Left ventricle myocardium inferior (tissue), 1 donor: ENCODE measurements around the gene MKLN1. TPM values are rescaled to one million over a fixed set of nuclear protein-coding genes. Genes with fewer than 3 reads are reported as not detected.
"Not testable (repeated sequence)": the region's sequence is repeated elsewhere in the genome, so short reads cannot be mapped to it uniquely, and the experiment has no call there.

Experiments used
- DNase-seq: peaks from one replicate; pipeline ENCODE4 v3.0.0-alpha.2; 2020
- H3K27ac ChIP-seq: fragments of 200-600 bp; replicated peaks from 2 replicates; pipeline ENCODE4 v1.8.0; 2021
- H3K27me3 ChIP-seq: fragments of 200-600 bp; 2 replicates; pipeline ENCODE4 v1.8.0; 2021; ENCODE audit warnings: low read depth
- H3K36me3 ChIP-seq: fragments of 200-600 bp; 2 replicates; pipeline ENCODE4 v1.8.0; 2021
- H3K4me1 ChIP-seq: fragments of 200-600 bp; 2 replicates; pipeline ENCODE4 v1.8.0; 2021
- H3K4me3 ChIP-seq: fragments of 200-600 bp; 2 replicates; pipeline ENCODE4 v1.8.0; 2021; ENCODE audit warnings: mild to moderate bottlenecking, moderate library complexity
- H3K9me3 ChIP-seq: fragments of 200-600 bp; replicated peaks from 2 replicates; pipeline ENCODE4 v1.8.0; 2021
- intact Hi-C: fragments of 100-400 bp; cut with micrococcal nuclease; formaldehyde crosslinking; loops from one replicate; pipeline ENCODE4 v1.11.0; 2022
- total RNA-seq: library from RNA; stranded (reverse); fragmentation: NEBNext Ultra II Directional; extraction: Animal tissue kit (Norgen Biotek cat#: 25700); gene quantifications from one replicate; pipeline ENCODE4 v1.2.1, GENCODE V29; 2021
- TF ChIP-seq, protein P1 (sequence below): fragments of 200-600 bp; IDR thresholded peaks from 2 replicates; pipeline ENCODE4 v1.8.0; 2021; ENCODE audit warnings: antibody characterized with exemption, mild to moderate bottlenecking, borderline replicate concordance
- donor health status: DM: no; HTN: yes; CAD: no; lungs with severe emphysema.

The MKLN1 gene
- total RNA-seq, 1 donor from 2014 or later = 42.2 TPM

DNA sequence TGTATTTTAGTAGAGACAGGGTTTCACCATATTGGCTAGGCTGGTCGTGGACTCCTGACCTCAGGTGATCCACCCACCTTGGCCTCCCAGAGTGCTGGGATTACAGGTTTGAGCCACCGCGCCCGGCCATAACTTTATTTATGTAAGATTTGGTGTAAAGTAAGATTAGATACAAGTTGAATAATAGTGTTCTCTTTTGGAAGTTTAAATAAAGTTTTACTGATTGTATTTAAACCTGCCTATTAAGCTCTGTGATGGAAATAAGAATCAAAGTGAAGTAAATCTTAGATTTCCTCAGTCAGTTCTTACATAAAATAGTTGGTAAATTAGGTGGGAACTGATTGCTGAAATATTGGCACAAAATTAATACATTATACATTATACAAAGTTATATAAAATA lies 86.0 kb downstream of the MKLN1 start:
- Histone ChIP-seq H3K4me3 (no peak overlapping the region), H3K4me1 (peaks cover 2% of the 10 kb centered on the region), H3K36me3 (peaks cover 44% of the 10 kb centered on the region), H3K27ac (no peak overlapping the region), H3K9me3 (no peaks in the 10 kb centered on the region), H3K27me3 (no peaks in the 10 kb centered on the region)
- DNase-seq = no peak
- TF ChIP-seq, protein P1, sequence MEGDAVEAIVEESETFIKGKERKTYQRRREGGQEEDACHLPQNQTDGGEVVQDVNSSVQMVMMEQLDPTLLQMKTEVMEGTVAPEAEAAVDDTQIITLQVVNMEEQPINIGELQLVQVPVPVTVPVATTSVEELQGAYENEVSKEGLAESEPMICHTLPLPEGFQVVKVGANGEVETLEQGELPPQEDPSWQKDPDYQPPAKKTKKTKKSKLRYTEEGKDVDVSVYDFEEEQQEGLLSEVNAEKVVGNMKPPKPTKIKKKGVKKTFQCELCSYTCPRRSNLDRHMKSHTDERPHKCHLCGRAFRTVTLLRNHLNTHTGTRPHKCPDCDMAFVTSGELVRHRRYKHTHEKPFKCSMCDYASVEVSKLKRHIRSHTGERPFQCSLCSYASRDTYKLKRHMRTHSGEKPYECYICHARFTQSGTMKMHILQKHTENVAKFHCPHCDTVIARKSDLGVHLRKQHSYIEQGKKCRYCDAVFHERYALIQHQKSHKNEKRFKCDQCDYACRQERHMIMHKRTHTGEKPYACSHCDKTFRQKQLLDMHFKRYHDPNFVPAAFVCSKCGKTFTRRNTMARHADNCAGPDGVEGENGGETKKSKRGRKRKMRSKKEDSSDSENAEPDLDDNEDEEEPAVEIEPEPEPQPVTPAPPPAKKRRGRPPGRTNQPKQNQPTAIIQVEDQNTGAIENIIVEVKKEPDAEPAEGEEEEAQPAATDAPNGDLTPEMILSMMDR = no peak
- intact Hi-C loops = no loop called here

DNA sequence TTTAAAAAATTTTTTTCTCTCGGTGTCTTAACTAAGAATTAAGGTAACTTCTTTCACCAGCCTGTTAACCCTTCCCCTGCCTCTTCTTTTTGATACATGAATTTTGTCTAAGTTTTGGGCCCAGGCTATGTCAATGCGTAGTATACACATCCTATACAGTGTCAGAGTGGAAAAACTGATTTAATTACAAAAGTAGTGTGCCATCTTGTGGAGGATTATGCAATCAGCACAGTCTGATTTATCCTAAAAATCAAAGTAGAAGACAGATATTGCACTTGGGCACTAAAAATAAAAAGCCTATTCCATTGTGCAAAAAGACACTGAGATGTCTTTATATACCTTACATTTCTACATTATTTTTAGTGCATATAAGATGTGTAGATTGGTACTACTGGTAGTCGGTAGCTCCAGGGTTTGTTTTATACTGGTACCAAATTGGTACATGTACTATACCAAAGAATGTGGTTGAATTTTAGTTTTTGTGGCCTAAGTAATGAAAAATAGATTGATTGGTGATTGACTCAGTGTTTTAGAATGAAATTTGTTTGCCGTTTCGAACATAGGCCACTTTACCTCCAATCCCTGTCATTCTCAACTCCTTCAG lies 96.6 kb downstream of the MKLN1 start:
- Histone ChIP-seq H3K4me3 (no peak overlapping the region), H3K4me1 (peaks cover 37% of the 10 kb centered on the region), H3K27ac (peak overlapping the region; percentile 70), H3K27me3 (no peaks in the 10 kb centered on the region), H3K9me3 (no peaks in the 10 kb centered on the region), H3K36me3 (peaks cover 5% of the 10 kb centered on the region)
- intact Hi-C loops = no loop called here
- TF ChIP-seq, protein P1 = peak; percentile 75
- no peak for DNase-seq

DNA sequence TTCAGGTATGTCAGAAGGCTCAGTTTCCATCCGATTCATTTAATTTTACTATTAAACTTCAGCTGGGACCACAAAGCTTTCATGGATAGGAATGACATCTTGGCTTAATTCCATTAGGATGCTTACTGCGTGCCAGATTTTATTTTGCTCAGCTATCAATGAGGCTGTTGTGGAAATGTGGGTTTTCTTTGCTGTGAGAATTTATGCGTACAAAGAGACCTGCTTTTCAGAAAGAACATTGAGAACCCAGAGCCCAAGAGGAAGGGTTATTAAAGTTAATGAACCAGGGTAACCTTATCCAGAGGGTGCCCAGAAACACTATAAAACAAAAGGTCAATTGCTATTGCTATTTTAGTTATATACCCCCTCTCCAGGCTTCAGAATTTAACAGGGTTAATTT lies 98.3 kb downstream of the MKLN1 start:
- intact Hi-C loops = no loop called here
- DNase-seq = no peak
- Histone ChIP-seq H3K27me3 (no peaks in the 10 kb centered on the region), H3K4me3 (no peak overlapping the region), H3K36me3 (peaks cover 14% of the 10 kb centered on the region), H3K9me3 (no peaks in the 10 kb centered on the region), H3K27ac (peak overlapping the region; percentile 70), H3K4me1 (peaks cover 41% of the 10 kb centered on the region)
- TF ChIP-seq, protein P1 = no peak

DNA sequence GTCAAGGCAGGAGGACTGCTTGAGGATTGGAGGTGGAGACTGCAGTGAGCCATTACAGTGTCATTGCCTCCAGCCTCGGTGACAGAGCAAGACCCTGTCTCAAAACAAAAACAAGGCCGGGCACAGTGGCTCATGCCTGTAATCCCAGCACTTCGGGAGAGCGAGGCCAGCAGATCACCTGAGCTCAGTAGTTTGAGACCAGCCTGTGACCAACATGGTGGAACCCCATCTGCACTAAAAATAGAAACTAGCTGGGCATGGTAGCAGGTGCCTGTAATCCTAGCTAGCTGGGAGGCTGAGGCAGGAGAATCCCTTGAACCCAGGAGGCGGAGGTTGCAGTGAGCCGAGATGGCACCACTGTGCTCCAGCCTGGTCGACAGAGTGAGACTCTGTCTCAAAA lies 103.2 kb downstream of the MKLN1 start:
- Histone ChIP-seq H3K36me3 (peaks cover 21% of the 10 kb centered on the region), H3K27ac (peak overlapping the region; percentile 44), H3K4me1 (peaks cover 29% of the 10 kb centered on the region)
- H3K4me3 ChIP-seq, H3K9me3 ChIP-seq, intact Hi-C loops, H3K27me3 ChIP-seq, DNase-seq: not testable (repeated sequence)

DNA sequence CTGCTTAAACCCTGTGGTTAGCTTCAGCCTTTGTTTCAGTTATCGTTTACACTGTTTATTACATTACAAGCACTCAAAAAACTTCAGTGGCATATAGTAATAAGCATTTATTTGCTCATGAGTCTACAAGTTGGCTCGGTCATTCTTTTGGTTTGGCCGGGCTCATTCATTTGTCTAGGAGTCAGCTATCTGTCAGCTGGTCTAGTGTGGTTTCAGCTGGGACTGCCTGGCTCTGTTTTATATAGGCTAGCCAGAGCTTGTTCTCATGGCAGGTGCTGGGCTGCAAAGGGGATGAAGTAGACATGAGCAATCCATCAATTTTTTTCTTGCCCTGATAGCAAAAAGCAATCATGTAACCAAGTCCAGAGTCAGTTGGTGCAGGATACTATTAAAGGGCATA lies 103.6 kb downstream of the MKLN1 start:
- H3K36me3 ChIP-seq = peaks cover 21% of the 10 kb centered on the region
- no peaks in the 10 kb centered on the region for H3K9me3 ChIP-seq
- no peak overlapping the region for H3K4me3 ChIP-seq
- TF ChIP-seq, protein P1 = no peak
- H3K27ac ChIP-seq = peak overlapping the region; percentile 44
- no peaks in the 10 kb centered on the region for H3K27me3 ChIP-seq
- intact Hi-C loops = no loop called here
- DNase-seq = peak; percentile 38
- H3K4me1 ChIP-seq = peaks cover 29% of the 10 kb centered on the region

DNA sequence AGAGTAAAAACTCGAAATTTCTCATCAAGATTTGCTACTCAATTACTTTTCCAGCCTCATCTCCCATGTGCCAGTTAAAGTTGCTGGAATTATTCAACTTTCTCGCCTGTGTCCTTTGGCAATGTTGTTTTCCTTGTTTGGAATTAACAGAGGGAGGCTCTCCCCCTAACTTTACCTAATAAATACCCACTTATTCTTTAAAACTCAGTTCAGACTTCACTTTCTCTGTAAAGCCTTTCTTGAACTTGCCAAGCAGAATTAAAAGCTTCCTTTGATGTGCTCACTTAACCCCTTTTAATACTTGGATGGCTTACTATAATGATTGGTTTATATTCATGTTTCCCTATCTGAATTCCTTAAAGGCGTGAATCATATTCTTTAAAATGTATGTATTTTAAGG lies 104.1 kb downstream of the MKLN1 start:
- Histone ChIP-seq H3K9me3 (no peaks in the 10 kb centered on the region), H3K4me1 (peaks cover 29% of the 10 kb centered on the region), H3K36me3 (peaks cover 21% of the 10 kb centered on the region), H3K27ac (peak overlapping the region; percentile 44), H3K4me3 (no peak overlapping the region), H3K27me3 (no peaks in the 10 kb centered on the region)
- intact Hi-C loops = no loop called here
- no peak for DNase-seq
- TF ChIP-seq, protein P1 = no peak
